ENCODE results near the gene TAF3. TPM values are rescaled to one million over a fixed set of nuclear protein-coding genes. Genes with fewer than 3 reads are reported as not detected.
"Not testable (repeated sequence)": the region's sequence is repeated elsewhere in the genome, so short reads cannot be mapped to it uniquely, and the experiment has no call there.

Gene TAF3
- 5.0 TPM for polyA plus RNA-seq
- long read RNA-seq, donor 1, full-length matches to known transcripts, result 1 of 1 reads
- long read RNA-seq, donor 1, partial matches to known transcripts, result 0 of 1 reads
- long read RNA-seq, donor 1, other reads (novel, unspliced or antisense), result 0 of 1 reads
- long read RNA-seq, donor 2, result 0 reads
- long read RNA-seq, donor 3, result 0 reads
- long read RNA-seq, donor 4, result 0 reads
- long read RNA-seq, donor 5, full-length matches to known transcripts, result 1 of 1 reads
- long read RNA-seq, donor 5, partial matches to known transcripts, result 0 of 1 reads
- long read RNA-seq, donor 5, other reads (novel, unspliced or antisense), result 0 of 1 reads
- long read RNA-seq, donor 6, result 0 reads
- long read RNA-seq, donor 7, result 0 reads
- long read RNA-seq, donor 8, result 0 reads
- long read RNA-seq, donor 9, result 0 reads
- long read RNA-seq, donor 10, result 0 reads
- long read RNA-seq, donor 11, result 0 reads

GRCh38 chr10:7818295-7819120, at the start of gene TAF3:
Gene TAF3 (plus strand): TSS chr10:7818505. CDS start chr10:7818710, 205 bp downstream.
- peaks cover 3% of the 10 kb centered on the region for H3K4me1 ChIP-seq (ENCODE audit: control insufficient read depth, insufficient read depth, low read length)
- no CpG with 5 or more reads among the region's 77 CpGs for WGBS (ENCODE audit: insufficient coverage, low lambda C conversion rate)
- peak within 1 kb of the TSS; percentile 95 for H3K4me3 ChIP-seq (ENCODE audit: low read length)
- no peak within 1 kb of the TSS for H3K27ac ChIP-seq (ENCODE audit: low read length)
- H3K36me3 ChIP-seq (ENCODE audit: control insufficient read depth, insufficient read depth, low read length), result no peaks in the 10 kb centered on the region
- peak; percentile 84 to 93 for DNase-seq
- H3K27me3 ChIP-seq (ENCODE audit: control insufficient read depth, insufficient read depth, low read length), result no peaks in the 10 kb centered on the region
- H3K9me3 ChIP-seq (ENCODE audit: control insufficient read depth, low read depth, low read length), result no peaks in the 10 kb centered on the region

GRCh38 chr10:7773845-7774801, 44.2 kb upstream of the TAF3 start:
- Histone ChIP-seq H3K27ac (ENCODE audit: low read length) (no peak overlapping the region), H3K4me1 (ENCODE audit: control insufficient read depth, insufficient read depth, low read length) (no peaks in the 10 kb centered on the region), H3K36me3 (ENCODE audit: control insufficient read depth, insufficient read depth, low read length) (peaks cover 58% of the 10 kb centered on the region), H3K27me3 (ENCODE audit: control insufficient read depth, insufficient read depth, low read length) (no peaks in the 10 kb centered on the region), H3K4me3 (ENCODE audit: low read length) (no peak overlapping the region), H3K9me3 (ENCODE audit: control insufficient read depth, low read depth, low read length) (no peaks in the 10 kb centered on the region)
- 93% methylated on average over 3 of the region's 10 CpGs for WGBS (ENCODE audit: insufficient coverage, low lambda C conversion rate)
- no peak for DNase-seq

GRCh38 chr10:7776777-7777176, 41.5 kb upstream of the TAF3 start:
- no peak for DNase-seq
- H3K4me1 ChIP-seq (ENCODE audit: control insufficient read depth, insufficient read depth, low read length), result no peaks in the 10 kb centered on the region
- no peaks in the 10 kb centered on the region for H3K9me3 ChIP-seq (ENCODE audit: control insufficient read depth, low read depth, low read length)
- H3K4me3 ChIP-seq (ENCODE audit: low read length), result no peak overlapping the region
- H3K36me3 ChIP-seq (ENCODE audit: control insufficient read depth, insufficient read depth, low read length), result peaks cover 59% of the 10 kb centered on the region
- no CpG with 5 or more reads among the region's 2 CpGs for WGBS (ENCODE audit: insufficient coverage, low lambda C conversion rate)
- no peak overlapping the region for H3K27ac ChIP-seq (ENCODE audit: low read length)
- H3K27me3 ChIP-seq (ENCODE audit: control insufficient read depth, insufficient read depth, low read length), result no peaks in the 10 kb centered on the region

GRCh38 chr10:7782194-7782593, 36.1 kb upstream of the TAF3 start:
- H3K27me3 ChIP-seq (ENCODE audit: control insufficient read depth, insufficient read depth, low read length); DNase-seq; H3K4me3 ChIP-seq (ENCODE audit: low read length); H3K4me1 ChIP-seq (ENCODE audit: control insufficient read depth, insufficient read depth, low read length); H3K9me3 ChIP-seq (ENCODE audit: control insufficient read depth, low read depth, low read length); H3K27ac ChIP-seq (ENCODE audit: low read length): not testable (repeated sequence)
- no CpG with 5 or more reads among the region's 6 CpGs for WGBS (ENCODE audit: insufficient coverage, low lambda C conversion rate)
- H3K36me3 ChIP-seq (ENCODE audit: control insufficient read depth, insufficient read depth, low read length), result peaks cover 30% of the 10 kb centered on the region

- no peaks in the 10 kb centered on the region for H3K4me1 ChIP-seq (ENCODE audit: control insufficient read depth, insufficient read depth, low read length)
- peaks cover 7% of the 10 kb centered on the region for H3K36me3 ChIP-seq (ENCODE audit: control insufficient read depth, insufficient read depth, low read length)
- no CpG with 5 or more reads among the region's 3 CpGs for WGBS (ENCODE audit: insufficient coverage, low lambda C conversion rate)
- no peaks in the 10 kb centered on the region for H3K9me3 ChIP-seq (ENCODE audit: control insufficient read depth, low read depth, low read length)
- no peaks in the 10 kb centered on the region for H3K27me3 ChIP-seq (ENCODE audit: control insufficient read depth, insufficient read depth, low read length)
- H3K27ac ChIP-seq (ENCODE audit: low read length), result no peak overlapping the region
- H3K4me3 ChIP-seq (ENCODE audit: low read length), result no peak overlapping the region
- DNase-seq, result no peak
Observed at GRCh38 chr10:7786430-7786829, 31.9 kb upstream of the TAF3 start.

GRCh38 chr10:7787150-7787856, 31.0 kb upstream of the TAF3 start:
- H3K27me3 ChIP-seq (ENCODE audit: control insufficient read depth, insufficient read depth, low read length), result no peaks in the 10 kb centered on the region
- peak overlapping the region; percentile 22 for H3K27ac ChIP-seq (ENCODE audit: low read length)
- peak overlapping the region; percentile 96 for H3K4me3 ChIP-seq (ENCODE audit: low read length)
- peaks cover 11% of the 10 kb centered on the region for H3K36me3 ChIP-seq (ENCODE audit: control insufficient read depth, insufficient read depth, low read length)
- no peaks in the 10 kb centered on the region for H3K9me3 ChIP-seq (ENCODE audit: control insufficient read depth, low read depth, low read length)
- no peaks in the 10 kb centered on the region for H3K4me1 ChIP-seq (ENCODE audit: control insufficient read depth, insufficient read depth, low read length)
- WGBS (ENCODE audit: insufficient coverage, low lambda C conversion rate), result no CpG with 5 or more reads among the region's 26 CpGs
- peak in 1 of 2 donors; percentile 7 for DNase-seq

GRCh38 chr10:7787857-7788638, 30.3 kb upstream of the TAF3 start, which contains the start of the genes ATP5F1C and KIN:
Gene ATP5F1C (plus strand): TSS chr10:7788177. CDS start chr10:7788208, 31 bp downstream.
Gene KIN (minus strand): TSS chr10:7787993. CDS start chr10:7787933, 60 bp downstream.
- H3K27me3 ChIP-seq (ENCODE audit: control insufficient read depth, insufficient read depth, low read length), result no peaks in the 10 kb centered on the region
- H3K4me3 ChIP-seq (ENCODE audit: low read length), result peak within 1 kb of the TSS; percentile 96
- H3K36me3 ChIP-seq (ENCODE audit: control insufficient read depth, insufficient read depth, low read length), result peaks cover 12% of the 10 kb centered on the region
- DNase-seq, result peak; percentile 98
- WGBS (ENCODE audit: insufficient coverage, low lambda C conversion rate), result no CpG with 5 or more reads among the region's 59 CpGs
- no peaks in the 10 kb centered on the region for H3K4me1 ChIP-seq (ENCODE audit: control insufficient read depth, insufficient read depth, low read length)
- no peaks in the 10 kb centered on the region for H3K9me3 ChIP-seq (ENCODE audit: control insufficient read depth, low read depth, low read length)
- H3K27ac ChIP-seq (ENCODE audit: low read length), result peak within 1 kb of the TSS; percentile 71

GRCh38 chr10:7788639-7789286, 29.5 kb upstream of the TAF3 start:
- Histone ChIP-seq H3K4me1 (ENCODE audit: control insufficient read depth, insufficient read depth, low read length) (no peaks in the 10 kb centered on the region), H3K9me3 (ENCODE audit: control insufficient read depth, low read depth, low read length) (no peaks in the 10 kb centered on the region), H3K36me3 (ENCODE audit: control insufficient read depth, insufficient read depth, low read length) (peaks cover 16% of the 10 kb centered on the region), H3K27ac (ENCODE audit: low read length) (peak overlapping the region; percentile 71), H3K4me3 (ENCODE audit: low read length) (peak overlapping the region; percentile 96), H3K27me3 (ENCODE audit: control insufficient read depth, insufficient read depth, low read length) (no peaks in the 10 kb centered on the region)
- DNase-seq, result no peak
- WGBS (ENCODE audit: insufficient coverage, low lambda C conversion rate), result 0% methylated on average over 2 of the region's 25 CpGs

Measured in large intestine (tissue), 12 donors.